IPS-NIHi7 (cell line): ENCODE data around the gene ZNF181.
"Not testable (repeated sequence)": the region's sequence is repeated elsewhere in the genome, so short reads cannot be mapped to it uniquely, and the experiment has no call there.

ENCODE experiments used
- DNase-seq: peaks from one replicate; pipeline ENCODE4 v3.0.0; 2012; ENCODE audit warnings: mixed read lengths; ENCODE audit errors: extremely low spot score

Gene ZNF181

DNA sequence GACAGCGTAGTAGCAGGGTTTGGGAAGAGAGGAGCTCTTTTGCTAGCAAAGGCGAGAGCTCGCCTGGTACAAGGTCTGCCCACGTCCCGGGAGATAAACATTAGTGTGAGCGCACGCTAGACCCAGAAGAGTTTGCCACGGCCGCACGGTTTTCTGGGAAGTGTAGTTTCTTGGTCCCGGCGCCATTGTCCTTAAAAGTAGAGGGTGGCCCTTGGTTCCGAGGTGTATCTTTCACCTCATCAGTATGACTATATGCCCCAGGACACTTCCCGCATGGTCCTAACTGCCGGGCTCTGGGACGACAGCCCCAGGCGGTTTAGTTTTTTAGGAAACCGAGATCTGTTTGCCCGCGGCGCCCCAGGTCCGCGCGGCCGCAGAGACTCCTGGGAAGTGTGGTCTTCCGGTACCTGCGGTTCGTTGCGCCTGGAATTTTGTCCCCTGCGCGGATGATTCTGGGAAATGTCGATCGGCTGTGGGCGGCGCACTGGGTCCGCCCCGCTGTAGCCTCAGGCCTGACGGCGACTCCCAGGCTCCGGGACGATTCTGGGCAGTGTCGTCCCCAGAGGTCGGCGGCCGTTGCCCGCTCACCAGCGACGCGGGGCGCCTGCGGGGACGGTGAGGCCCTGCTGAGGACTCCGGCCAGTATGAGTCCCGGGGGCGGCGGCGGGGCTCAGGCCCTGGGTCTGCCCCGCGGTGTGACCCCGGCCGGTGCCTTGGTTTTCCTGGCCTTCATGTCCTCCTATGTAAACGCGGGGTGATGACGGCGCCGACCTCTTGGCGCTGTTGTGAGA lies at the start of gene ZNF181:
TSS of gene ZNF181 (plus strand) at position 498 of the 791 bp plus-strand sequence. CDS start 795 bp downstream, outside the sequence.
- DNase-seq = peak; percentile 96

DNA sequence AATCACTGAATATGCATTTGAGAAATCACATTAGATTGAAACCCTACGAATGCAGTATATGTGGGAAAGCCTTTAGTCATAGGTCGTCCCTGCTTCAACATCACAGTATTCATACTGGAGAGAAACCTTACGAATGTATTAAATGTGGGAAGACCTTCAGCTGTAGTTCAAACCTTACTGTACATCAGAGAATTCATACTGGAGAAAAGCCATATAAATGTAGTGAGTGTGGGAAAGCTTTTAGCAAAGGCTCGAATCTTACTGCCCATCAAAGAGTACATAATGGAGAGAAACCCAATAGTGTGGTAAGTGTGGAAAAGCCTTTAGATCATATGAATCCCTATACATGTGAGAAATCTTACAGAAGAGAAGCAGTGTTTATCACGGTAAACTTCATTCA lies 48.8 kb upstream of the ZNF181 start:
- not testable (repeated sequence) for DNase-seq

DNA sequence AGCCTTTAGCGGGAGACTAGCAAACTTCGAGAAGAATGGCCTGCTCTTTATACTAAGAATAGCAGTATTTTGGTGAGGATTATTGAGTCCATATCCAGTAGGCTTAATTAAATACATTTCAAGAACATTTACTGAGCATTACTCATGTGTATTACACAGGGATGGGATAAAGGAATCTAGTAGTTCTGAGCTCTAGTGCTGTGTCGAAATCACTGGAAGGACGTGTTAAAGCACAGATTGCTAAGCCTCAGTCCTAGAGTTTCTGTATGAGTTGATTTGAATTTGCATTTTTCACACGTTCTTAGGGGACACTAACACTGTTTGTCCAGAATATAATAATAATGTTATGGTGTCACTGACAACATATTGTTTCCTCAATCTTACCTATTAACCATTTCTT lies 47.6 kb upstream of the ZNF181 start:
- DNase-seq = no peak

DNA sequence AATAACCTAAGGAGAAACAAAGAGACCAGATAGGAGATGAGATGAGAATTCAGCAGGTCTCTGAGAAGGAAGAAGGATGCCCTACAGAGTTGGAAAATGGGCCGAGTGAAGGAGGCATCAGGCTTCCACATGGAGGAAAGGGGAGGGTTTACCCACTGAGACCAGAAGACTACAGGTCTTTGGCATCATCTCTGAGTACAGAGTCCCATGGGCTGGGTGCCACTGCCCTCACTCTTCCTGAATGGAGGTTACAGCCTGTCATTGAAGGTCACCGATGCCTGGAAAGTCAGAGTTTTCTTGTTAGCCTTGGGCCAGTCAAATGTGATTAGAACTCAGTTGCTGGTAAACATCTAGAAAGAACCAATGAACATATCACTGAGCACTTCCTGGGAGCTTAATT lies 46.7 kb upstream of the ZNF181 start:
- DNase-seq = no peak

DNA sequence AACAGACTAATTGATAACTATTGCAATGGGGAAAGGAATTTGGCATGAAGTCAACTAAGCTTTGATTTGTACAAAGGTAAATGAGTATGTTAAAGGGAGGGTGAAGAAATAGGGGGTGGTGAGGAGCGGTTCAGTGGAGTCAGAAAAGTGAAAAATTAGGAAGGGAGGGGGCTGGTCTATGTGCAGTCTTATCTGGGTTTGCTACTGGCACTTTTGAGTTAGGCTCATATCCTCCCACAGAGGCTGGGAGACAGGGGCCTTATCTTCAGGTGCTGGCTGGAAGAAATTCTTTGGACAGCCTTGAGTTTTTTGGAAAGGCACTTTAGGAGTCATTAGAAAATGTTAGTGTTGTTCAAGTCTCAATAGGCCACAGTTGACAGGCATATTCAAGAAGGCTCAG lies 45.5 kb upstream of the ZNF181 start:
- DNase-seq = no peak

DNA sequence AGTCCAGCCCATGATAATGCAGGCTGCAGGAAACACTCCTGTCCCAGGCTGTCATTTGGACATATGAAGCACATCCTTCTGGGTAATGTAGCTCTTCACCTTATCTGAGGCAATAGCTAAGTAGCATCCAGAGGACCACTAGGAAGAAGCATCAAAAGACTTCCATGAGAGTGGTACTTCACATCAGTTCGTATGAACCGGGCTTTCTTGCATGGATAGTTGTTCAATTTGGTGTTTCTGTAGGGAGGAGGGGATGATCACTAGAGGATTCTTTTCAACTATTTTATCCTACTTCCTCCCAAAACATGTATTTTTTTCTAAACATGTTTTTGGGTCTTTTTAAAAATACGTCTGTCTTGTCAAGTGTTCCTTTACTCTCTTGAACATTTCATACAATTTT lies 43.7 kb upstream of the ZNF181 start:
- DNase-seq = no peak

DNA sequence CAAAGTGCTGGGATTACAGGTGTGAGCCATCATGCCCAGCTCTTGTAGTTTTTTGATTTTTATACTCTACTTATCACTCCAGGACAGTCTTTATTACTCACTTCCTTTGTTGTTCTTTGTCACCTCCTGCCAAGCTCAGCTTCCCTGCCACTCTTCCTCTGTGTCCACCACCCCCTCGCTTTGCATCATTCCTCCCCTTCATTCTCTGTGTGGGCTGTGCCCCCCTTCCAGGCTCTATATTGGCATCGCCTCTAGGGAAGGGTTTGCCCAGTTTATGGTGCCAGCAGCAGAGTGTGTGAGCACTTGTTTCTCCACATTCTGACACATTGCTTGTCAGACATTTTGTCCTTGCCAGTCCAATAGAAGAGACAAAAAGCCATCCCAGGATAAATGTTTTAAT lies 41.5 kb upstream of the ZNF181 start:
- no peak for DNase-seq

DNA sequence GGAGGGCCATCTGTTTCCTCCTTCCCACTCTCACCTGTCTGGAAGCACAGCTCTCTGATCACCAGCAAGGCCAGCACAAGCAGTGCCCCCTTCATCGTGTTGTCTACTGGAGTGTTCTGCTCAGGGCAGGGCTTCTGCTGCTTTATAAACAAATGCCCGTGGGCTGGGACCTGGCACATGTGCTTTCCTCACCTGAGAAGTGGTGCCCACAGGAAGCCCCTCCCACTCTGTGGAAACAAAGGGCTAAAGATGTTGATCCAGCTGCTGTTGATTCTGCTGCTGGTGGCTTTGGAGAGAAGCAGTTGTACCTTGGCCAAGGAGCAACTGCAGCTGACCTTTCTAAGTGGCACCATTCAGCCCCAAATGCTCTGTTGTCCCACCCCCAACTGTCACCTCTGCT lies 26.4 kb upstream of the ZNF181 start:
- DNase-seq = no peak

DNA sequence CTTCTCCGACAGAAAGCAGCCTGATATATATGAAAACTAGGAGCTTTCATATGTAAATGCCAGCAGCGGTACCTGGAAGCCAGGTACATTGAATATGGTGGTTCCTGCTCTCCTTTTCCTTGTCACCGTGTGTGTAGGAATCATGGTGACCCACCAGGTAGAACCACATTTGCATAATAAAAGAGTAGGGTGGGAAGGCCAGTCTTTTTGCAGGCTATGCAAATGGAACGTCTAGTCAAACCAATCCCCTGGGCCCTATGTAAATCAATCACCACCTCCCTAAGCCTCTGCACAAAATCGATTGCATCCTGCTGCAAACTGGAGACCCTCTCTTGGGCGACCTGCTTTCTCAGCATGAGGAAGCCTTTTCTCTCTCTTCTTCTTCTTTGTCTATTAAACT lies 22.2 kb upstream of the ZNF181 start:
- no peak for DNase-seq

DNA sequence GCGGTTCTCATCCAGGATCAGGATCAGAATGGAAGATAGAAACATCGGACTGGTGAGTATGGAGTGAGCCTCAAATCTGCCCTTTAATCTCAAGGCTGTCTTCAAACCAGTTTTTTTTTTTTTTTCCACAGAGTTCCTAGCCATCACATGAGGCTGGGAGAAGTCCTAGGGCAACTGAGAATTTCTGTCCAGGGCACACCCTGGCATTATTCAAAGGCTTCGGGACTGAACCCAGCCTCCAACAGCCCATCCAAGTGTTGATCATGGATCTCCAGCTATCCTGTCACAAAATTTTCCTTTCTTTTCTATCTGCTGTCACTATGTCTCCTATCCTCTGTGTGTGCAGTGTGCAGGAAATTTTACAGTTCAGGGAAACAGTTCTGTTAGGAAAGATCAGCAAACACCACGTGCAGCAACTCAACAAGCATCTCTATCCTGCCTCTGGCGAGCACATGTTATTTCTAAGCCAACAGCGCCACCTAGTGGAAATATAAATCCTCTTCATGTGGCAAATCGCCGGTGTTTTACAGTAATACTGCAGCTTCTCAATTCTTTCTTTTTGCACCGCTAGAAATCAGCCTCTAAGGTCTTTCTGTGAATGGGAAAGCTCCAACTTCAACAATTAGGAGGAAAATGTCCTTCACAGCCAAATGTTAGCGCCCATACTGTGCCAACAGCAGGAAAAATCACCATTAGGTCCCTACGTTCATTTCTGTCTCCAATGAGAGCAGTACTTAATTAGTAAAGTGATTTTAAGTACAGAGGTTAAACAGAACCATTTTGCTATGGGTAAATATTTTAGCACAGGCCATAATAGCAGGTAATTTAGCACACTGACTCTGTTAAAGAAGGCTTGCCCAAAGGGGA lies 21.4 kb upstream of the ZNF181 start:
- peak; percentile 81 for DNase-seq

DNA sequence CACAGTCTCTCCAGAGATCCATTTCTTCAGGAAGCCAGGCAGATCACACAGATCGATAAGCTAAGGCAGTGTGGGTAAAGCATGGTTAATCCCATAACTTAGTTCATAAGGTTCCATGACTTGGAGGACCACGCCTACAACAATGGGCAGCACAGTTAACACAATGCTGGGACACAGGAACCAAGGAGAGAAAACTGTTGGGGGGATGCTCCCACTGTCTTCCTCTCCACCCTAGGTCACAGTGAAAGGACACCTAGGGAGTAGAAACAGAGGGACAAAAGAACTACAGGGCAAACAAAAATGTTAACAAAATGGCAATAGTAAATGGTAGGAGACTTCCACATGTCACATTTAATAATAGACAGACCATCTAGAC lies 20.8 kb upstream of the ZNF181 start:
- DNase-seq = no peak

DNA sequence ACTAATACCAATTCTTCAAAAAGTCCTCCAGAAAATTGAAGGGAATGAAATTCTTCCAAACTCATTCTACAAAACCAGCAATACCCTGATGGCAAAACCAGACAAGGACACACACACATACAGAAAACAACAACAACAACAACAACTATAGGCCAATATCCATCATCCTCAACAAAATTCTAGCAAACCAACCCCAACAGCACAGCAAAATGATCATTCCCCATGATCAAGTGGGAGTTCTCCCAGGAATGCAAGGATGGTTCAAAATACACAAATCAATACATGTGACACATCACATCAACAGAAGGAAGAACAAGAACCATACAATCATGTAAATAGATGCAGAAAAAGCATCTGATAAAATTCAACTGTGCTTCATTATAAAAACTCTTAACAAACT lies 18.7 kb upstream of the ZNF181 start:
- no peak for DNase-seq

DNA sequence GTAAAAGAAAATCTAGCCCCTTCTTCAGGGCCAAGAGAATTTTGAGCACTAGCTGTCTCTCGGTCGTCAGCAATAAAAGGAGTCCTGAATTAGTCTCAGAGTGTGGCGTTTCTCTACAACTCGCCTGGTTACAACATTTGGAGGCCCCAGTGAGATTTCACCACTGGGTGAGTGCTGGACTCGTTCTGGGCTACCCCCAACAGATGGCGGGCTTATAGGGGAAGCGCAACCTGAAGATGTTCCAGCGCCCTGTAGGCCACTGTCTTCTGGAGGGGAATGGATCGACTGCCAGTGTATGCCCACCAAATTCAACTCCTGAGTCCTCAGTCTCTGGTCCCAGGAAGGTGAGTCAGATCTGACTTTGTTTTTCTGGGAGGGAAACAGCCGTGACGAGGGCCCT lies 11.7 kb upstream of the ZNF181 start:
- no peak for DNase-seq

DNA sequence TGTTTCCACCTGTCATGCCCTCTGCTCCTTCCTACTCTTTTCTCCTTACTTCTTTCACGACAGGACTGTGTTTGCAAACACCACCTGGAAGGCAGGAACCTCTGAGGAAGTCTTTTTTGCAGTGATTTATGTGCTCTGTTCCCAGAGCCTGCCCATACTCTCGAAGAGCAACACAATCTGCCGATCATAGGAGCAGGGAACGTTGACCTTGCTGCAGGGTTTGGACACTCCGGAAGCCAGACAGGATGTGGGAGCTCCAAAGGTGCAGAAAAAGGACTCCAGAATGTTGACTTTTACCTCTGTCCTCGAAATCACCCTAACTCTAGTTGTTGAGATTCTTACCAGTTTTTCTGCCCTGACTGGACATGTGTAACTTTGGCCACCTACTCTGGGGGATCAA lies 8.6 kb upstream of the ZNF181 start:
- DNase-seq = no peak

DNA sequence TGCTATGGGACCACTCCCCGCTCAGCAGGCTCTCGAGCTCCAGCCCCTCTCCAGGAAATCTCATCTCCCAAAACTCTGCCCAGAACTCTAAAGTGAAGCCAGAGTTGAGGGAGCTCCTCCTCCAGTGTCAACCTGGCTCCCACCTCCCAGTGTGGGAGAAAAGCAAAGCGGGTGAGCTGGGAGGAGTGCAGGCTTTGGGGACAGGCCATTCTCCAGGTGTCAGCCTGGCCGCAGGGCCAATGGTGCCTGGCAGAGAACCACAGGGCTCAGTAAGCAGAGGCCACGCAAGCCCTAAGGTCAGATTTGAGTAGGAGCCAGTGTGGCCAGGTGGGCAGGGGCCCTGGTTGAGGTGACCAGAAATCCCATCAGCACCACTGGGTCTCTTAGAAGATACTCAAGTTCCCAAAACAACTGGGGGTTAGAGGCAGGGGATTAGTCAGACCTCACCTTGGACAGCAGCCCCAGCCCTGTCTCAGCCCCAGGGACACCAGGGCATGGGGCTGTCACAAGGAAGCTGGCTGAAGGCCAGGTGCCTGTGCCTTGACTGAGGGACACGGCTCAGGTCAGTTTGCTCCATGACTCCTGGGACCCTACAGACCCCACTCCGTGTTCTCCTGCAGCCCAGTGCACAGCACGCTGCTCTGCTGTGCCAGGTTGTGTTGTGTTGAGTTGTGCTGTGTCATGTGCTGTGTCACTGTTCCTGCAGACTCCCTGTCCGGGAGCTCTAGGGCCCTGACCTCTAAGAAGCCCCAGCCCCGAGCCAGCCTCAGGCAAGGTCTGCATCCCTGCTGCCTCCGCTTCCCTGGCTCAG lies 2.8 kb upstream of the ZNF181 start:
- DNase-seq = no peak

DNA sequence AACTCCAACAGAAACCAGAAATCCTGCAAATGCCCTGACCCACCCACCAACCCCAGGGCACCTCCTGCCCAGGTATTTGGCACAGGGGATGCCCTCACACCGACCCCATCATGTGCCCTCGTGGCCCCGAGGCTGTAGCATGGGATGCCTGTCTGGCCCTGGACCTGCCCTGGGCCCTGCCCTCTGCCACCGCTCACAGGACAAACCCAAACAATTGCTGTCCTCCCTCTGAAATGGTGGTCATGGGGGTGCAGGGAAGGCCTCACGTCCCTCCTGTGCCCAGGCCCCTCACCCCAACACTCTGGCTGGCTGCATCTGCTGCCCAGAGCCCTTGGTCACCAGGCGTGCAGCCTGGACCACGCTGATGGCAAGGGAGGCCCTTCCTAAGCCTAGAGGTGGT lies 2.1 kb upstream of the ZNF181 start:
- no peak for DNase-seq

DNA sequence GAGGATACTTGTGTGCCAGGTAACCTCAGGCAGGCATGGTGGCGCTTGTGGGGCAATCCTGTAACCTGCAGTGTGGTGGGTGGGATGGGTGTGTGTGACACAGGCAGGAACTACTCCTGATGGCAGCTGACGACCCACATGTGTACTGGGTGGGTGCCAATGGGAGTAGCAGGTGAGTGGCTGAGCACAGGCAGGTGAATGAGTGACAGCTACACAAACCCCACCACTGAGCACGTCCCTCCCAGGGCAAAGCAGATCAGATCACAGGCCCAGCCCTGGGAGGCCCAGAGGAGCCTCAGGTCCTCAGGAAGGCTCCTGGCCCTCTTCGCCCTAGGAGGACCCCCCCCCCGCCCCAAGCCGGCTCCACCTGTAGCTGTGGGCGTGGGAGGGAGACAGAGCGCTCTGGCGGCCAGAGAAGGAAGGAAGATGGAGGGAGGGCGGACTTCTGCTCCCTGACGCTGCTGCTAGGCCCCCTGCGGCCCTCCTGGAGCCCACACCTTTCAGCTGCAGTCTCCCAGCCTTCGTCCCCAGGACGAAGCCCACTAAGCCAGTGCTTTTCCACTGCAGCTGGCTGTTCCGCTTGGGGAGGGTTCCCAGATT lies 1.3 kb upstream of the ZNF181 start:
- DNase-seq = peak; percentile 22

DNA sequence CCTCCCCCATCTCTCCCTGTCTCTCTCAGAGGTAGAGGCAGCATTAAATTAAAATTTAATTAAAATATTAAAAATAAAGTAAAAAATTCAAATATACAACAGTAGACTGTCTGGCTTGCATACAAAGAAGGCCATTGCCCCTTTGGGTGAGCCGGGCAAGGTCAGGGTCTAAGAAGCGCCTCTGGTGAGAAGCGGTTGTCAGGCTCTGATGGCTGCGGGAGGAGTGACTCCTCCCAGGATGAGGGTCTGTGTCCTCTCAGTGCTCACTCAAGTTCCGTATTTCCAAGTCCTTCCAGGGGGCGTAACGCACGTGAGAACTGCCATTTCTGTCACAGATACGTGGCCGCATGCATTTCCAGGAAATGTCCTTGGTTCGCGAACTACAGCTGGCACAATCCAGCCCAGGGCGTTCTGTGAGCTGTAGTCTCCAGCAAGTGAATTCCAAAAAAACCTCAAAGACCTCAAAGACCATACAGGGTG lies 737 bp upstream of the ZNF181 start:
- no peak for DNase-seq

DNA sequence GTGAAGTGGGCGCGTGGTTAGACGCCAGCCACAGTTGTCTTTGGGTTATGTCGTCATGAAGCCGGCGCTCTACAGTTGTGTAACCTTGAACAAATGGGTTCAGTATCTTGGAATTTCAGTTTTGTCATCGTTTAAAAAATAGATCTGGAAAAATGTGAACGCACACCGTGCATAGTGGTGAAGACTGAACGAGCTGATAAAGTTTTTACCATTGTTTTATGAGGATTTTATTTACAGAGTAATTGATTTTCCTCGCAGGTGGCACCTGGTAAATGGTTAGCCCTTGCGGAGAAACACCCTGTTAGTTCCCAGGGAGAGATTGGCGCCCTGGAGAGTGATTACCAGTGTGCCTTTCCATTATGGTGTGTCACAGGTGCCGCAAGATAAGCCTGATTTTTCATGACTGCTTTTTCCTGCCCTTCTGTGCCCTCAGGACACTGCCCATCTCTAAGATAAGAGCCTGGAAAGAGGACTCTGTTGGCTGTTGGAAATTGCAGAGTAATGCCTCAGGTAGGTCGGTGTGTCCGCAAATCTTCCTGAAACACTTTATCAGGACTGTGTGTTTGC lies 577 bp downstream of the ZNF181 start:
- no peak for DNase-seq

DNA sequence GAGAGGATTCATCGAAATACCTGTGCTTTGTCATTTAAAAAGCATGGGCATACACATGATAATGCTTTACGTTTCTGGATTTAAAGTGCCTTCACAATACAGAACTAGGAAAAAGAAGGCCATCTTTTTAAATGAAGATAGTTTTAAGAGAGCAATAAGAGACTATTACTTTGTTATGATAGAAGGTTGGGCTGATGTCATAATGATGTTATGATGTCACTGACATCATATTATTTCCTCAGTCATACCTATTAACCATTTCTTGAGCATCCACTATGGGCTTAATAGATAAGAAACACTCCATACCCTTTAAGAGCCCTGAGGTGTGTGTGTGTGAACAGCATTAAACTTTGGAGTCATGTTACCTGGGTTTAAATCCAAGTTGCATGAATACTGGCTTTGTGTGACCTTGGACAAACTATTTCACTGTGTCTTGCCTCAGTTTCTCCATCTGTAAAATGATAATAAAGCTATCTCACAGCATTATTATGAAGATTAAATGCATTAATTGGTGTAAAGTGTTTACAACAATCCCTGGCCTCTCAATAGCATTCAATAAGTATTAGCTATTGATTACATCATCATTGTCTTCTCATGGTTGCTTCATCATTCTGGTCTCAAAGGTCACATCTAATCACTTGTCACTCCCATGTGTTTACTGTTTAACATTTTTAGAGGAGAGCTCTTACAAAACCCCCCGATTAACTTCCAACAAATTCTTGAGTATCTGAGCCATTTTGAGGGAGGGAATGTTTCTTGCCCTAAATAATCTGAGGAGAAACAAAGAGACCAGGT lies 11.1 kb downstream of the ZNF181 start:
- no peak for DNase-seq

DNA sequence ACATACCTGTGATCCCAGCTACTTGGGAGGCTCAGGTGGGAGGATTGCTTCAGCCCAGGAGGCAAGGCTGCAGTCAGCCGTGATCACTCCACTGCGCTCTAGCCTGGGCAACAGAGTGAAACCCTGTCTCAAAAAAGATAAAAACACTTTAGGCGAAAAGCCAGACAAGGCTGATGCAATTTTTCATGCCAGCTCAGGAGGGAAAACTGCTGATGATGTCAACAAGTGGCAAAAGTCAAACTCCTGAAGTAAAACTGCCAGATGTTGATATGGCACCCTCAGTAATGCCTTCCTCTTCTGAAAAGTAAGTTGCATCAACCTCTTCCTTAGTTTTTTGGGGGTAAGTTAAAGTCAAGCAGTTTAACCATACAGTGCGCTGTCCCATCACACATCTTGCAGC lies 23.4 kb downstream of the ZNF181 start:
- DNase-seq = no peak
